Stimulated activated CD4-positive, alpha-beta T cell treated with anti-CD3 and anti-CD28 coated beads, Interleukin-15, amount 100 ng/mL, for 48 hours (primary cell): ENCODE data around the gene CIAO2B.

Experiments
- DNase-seq, 2 donors: peaks; one replicate each; pipeline ENCODE4 v3.0.0-alpha.2; 2020; ENCODE audit warnings: low read depth in 2 of 2

Gene CIAO2B

GRCh38 chr16:66920299-66920590 lies 14.0 kb downstream of the CIAO2B start:
- DNase-seq: no peak

GRCh38 chr16:66919569-66920298 lies 14.5 kb downstream of the CIAO2B start:
- DNase-seq: no peak

- DNase-seq: no peak
Observed at GRCh38 chr16:66918803-66919568, 15.2 kb downstream of the CIAO2B start, which contains the start of gene CDH16. TSS of gene CDH16 (minus strand) at chr16:66918885. CDS start at chr16:66918065, 820 bp downstream.

- DNase-seq: no peak
Observed at GRCh38 chr16:66918355-66918754, 15.8 kb downstream of the CIAO2B start.

- DNase-seq: no peak
Observed at GRCh38 chr16:66917741-66918140, 16.5 kb downstream of the CIAO2B start.

- no peak for DNase-seq
Observed at GRCh38 chr16:66916518-66916917, 17.7 kb downstream of the CIAO2B start.

GRCh38 chr16:66915041-66915440 lies 19.2 kb downstream of the CIAO2B start:
- DNase-seq: no peak

- no peak for DNase-seq
Observed at GRCh38 chr16:66914541-66914940, 19.7 kb downstream of the CIAO2B start.

- no peak for DNase-seq
Observed at GRCh38 chr16:66913711-66914110, 20.5 kb downstream of the CIAO2B start.

- DNase-seq: no peak
Observed at GRCh38 chr16:66913081-66913480, 21.1 kb downstream of the CIAO2B start.

GRCh38 chr16:66911801-66912200 lies 22.4 kb downstream of the CIAO2B start:
- no peak for DNase-seq

- no peak for DNase-seq
Observed at GRCh38 chr16:66911112-66911511, 23.1 kb downstream of the CIAO2B start.

GRCh38 chr16:66910175-66910940 lies 23.8 kb downstream of the CIAO2B start:
- DNase-seq: no peak

- no peak for DNase-seq
Observed at GRCh38 chr16:66908762-66909559, 25.2 kb downstream of the CIAO2B start.

- no peak for DNase-seq
Observed at GRCh38 chr16:66908116-66908515, 26.1 kb downstream of the CIAO2B start.

GRCh38 chr16:66906916-66907836 lies 27.0 kb downstream of the CIAO2B start:
- DNase-seq: no peak

GRCh38 chr16:66905633-66906539 lies 28.3 kb downstream of the CIAO2B start:
- peak in 1 of 2 donors; percentile 25 for DNase-seq

GRCh38 chr16:66904846-66905632 lies 29.2 kb downstream of the CIAO2B start:
- DNase-seq: no peak

GRCh38 chr16:66904428-66904845 lies 29.8 kb downstream of the CIAO2B start:
- no peak for DNase-seq
